GM21529 (cell line): Measurements from ENCODE around the gene GSDME.

Experiments
- ATAC-seq: cut with Tn5 transposase; IDR thresholded peaks from one replicate; pipeline ENCODE4 v1.9.1; 2021; ENCODE audit not compliant: unreplicated experiment

Gene GSDME

GRCh38 chr7:24773646-24774045 lies 16.4 kb upstream of the GSDME start:
- no peak for ATAC-seq

DNA sequence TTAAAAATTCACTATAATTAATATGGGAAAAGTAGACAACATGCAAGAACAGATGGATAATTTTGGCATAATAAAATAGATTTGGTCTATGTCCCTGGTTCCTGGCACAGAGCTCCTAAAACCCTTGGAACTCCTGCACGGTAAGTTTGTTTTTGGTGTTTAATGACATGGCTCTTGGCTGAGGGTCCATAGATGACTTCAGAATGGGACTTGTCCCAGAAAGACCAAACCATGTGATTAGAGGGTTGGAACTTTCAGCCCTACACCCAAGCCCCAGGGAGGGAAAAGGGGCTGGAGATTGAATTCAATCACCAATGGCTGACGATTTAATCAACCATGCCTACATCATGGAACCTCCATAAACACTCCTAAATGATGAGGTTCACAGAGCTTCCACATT lies 12.6 kb upstream of the GSDME start:
- no peak for ATAC-seq

DNA sequence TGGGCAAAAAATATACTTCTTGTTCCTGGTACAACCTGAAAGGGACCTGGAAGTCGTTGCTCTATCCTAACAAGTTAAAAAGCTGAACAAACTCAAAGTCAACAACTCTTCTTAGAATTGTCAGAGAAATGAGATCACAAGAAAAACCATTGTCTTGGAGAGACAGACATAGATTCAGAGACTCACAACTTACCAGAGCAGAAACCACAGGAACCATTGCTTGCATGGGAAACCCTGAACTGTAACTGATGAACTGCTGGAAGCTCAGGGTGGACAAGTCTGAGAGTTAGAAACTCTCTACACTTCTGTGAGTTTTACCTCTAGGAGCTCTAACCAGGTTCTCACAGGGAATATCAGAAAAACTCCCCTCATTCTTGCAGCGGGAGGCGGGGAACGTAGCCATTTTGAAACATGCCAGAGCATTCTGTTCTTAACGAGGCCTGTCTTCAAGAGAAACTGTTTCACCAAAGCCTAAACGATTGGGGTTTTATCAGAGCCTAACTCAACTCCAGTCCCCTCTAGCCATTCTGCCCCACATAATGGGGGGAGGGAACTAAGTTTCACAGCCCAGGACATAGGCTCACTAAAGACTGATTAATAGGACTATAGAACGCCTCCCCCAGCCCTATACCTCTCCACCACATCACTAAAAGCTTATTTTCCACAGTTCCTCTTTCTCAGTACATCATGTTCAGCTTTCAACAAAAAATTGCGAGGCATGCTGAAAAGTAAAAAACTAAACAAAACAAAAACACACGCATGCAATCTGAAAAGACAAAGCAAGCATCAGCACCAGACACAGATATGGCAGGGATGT lies 12.0 kb upstream of the GSDME start:
- peak; percentile 60 for ATAC-seq

DNA sequence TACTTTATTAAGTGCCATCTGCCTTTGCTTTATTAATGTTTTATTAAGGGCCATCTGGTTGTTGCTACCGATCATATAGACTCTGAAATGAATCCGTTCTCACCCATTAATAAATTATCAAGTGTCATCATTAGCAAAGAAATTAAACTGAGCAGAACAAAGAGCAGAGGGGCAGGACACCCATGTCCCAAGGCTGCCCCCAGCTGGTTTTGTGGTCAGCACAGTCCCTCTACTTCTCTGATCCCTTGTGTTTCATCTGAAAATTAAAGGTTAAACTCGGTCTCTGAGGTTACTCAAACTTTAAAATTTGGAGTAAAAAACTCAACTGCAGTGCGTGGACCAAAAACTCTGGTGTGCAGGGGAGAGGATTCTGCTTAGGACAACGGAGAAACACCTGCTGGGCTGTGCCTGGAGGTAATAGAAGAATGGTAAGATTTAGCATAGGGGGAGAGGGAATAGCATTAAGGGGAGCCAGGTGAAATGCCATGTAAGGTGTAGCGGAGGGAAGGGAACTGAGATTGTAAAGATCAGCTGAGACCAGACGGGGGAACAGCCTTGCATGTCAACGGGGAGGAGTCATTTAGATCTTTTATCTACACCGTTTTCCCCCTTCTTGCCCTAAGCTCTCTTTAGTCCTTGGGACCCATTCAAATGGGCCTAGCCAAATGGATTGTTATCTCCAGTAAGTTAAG lies 10.8 kb upstream of the GSDME start:
- ATAC-seq = no peak

- no peak for ATAC-seq
Observed at GRCh38 chr7:24764972-24765744, 7.9 kb upstream of the GSDME start.

GRCh38 chr7:24764011-24764410 lies 6.7 kb upstream of the GSDME start:
- no peak for ATAC-seq

GRCh38 chr7:24763303-24763901 lies 6.1 kb upstream of the GSDME start:
- ATAC-seq = no peak

- no peak for ATAC-seq
Observed at GRCh38 chr7:24762771-24763170, 5.5 kb upstream of the GSDME start.

DNA sequence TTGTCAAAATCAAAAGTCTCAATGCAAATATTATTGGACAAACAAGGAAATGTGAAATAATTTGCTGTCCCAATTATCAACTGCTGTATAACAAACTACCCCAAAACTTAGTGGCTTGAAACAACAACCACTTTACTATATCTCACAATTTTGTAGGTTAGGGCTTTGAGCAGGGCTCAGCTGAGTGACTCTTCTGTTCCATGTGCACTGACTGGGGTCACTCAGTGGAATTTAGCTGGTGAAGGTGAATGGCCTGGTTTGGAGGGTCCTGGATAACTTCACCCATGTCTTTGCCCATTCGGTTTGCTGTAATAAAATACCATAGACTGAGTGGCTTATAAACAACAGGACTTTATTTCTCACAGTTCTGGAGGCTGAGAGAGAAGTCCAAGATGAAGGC lies 3.7 kb upstream of the GSDME start:
- ATAC-seq = no peak

GRCh38 chr7:24756545-24757352 lies 515 bp downstream of the GSDME start:
- peak; percentile 18 for ATAC-seq

DNA sequence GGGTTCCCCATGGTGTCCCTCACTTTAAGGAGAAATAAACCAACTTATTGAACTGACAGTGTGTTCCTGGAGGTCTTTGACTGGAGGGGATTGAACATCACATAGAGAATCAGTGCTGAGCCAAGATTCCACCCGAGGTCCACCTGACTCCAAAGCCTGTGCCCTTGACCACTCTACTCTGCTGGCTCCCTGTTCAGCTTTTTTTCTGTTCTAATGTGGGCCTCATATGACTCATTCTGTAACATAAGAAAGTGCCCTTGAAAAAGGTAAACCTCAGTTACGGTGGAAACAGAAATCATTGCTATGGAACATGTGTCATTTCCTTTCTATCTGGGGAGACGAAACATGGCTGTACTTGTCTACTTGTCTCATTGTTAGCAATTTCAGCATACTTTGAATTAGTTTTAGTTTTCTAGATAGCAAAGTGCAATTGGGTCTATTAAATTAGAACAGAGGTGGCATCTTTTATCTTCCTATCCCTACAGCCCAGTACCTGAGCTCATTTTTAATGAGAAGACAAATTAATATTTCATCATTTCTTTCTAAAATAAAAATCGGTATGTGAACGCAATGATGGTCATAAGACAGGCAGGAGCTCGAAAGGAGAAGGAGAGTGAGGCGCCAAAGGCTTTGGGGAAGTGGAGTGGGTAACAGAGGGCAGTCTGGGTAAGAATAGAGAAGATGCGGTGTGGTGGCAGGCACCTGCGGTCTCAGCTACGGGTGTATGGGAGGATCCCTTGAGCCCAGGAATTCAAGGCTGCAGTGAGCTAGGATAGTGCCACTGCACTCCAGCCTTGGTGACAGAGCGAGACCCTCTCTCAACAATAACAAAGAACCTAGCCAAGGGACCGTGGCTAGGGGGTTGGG lies 1.5 kb downstream of the GSDME start:
- peak; percentile 70 for ATAC-seq

- no peak for ATAC-seq
Observed at GRCh38 chr7:24754906-24755506, 2.3 kb downstream of the GSDME start.

DNA sequence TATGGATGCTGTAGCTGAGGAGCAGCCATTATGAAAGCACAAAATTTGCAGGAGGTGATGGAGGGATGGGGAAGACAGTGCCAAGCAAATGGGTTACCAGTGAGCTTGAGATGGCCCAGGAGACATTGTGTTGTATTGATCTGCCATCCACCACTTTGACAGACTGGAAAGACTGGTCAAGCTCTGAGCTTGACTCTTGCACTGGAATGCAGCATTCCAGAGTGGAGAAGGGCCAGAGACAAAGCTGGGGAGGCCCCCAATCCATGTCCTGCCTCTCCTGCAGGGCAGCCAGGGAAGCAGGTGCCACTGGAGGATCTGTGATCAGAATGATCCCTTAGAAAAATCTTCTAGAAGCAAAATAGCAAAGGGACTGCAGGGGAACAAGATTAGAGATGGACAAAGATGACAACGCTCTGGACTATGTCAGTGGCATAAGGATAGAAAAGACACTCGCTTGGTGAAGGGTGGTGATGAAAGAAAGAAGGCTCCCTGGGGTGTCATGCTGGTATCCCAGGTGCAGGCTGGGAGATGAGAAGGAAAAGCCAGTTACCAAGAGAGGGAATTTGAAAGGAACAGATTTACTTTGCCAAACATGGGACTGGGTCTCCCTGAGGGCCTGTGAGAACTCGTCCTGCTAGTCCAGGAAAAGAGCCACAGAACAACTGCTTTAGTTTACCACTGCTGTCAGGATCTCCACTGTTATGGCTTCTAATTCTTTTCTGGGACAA lies 5.0 kb downstream of the GSDME start:
- ATAC-seq = no peak

DNA sequence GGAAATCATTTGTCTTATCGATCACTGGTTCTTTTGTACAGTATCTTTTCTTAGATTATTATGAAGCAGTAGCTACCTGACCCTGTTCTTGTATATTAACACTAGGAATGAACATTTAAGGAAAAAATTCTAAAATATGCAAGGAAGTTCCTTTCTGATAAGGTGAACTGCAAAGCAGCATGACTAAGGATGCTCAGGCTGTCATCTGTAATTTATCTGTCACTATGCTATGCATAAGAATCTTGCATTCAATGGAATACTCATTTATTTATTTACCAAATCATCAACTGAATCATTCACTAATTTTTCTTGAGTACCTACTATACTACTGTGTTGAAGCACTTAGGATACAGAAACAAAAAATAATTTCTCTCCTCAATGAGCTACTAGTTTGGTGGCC lies 5.8 kb downstream of the GSDME start:
- ATAC-seq = no peak

- no peak for ATAC-seq
Observed at GRCh38 chr7:24750441-24751055, 6.7 kb downstream of the GSDME start.

- no peak for ATAC-seq
Observed at GRCh38 chr7:24748521-24748920, 8.7 kb downstream of the GSDME start.

DNA sequence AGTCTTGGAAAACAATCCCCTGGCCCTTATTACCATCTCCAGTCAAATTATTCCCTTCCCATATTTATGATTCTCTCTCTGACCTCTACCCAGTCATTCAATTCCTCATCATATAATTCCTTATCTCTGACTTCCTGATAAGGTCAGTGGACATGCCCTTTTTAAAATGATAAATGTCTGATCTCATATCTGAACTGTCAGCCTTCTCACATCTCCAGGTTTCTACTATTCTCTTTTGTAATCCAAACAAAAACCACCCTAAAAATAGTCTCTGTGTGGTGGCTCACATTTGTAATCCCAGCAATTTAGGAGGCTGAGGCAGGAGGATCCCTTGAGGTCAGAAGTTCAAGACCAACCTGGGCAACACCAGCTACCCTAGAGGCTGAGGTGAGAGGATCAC lies 11.9 kb downstream of the GSDME start:
- ATAC-seq = no peak

DNA sequence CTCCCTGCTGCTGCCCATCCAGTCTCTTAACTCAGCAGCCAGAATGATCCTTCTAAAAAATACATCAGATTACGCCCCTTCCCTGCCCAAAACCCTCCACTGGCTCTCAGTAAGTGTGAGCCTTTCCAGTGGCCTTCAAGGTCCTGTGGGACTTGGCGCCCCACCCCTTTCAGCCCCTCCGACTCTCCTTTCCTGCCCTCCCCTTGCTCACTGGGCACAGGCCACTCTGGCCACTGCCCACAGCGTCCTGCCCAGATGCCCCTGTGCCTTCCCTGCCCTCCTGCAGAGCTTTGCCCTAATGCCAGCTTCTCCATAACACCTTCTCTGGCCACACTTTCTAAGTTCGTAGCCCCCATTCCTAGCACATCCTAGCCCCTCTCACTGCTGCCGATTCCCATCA lies 13.8 kb downstream of the GSDME start:
- ATAC-seq = no peak
